HCT116 (cell line): ENCODE data around the gene ZNF775. TPM values are rescaled to one million over a fixed set of nuclear protein-coding genes. Genes with fewer than 3 reads are reported as not detected.

Experiments
- ATAC-seq: fragments of 200-7000 bp; cut with Tn5 transposase; 2 replicates; pipeline ENCODE4 v1.9.1; 2020; ENCODE audit warnings: mild to moderate bottlenecking, moderate library complexity
- BruUV-seq: library from RNA; stranded (reverse); fragments of 400-500 nt; replicated peaks from 2 replicates; lab custom pipeline; 2021; lab: Mats Ljungman, UMichigan
- CTCF ChIA-PET: fragments of 300-600 bp; sonication (Branson Sonifier 250); formaldehyde crosslinking; loops from one replicate; lab custom pipeline; 2021; ENCODE audit warnings: antibody characterized with exemption; lab: Charles Lee
- POLR2A ChIA-PET: fragments of 300-600, 350-600 bp; sonication (Branson Sonifier 250); formaldehyde crosslinking; loops from one replicate; lab custom pipeline; 2021; ENCODE audit warnings: antibody characterized with exemption; lab: Charles Lee
- RAD21 ChIA-PET, 2 experiments: fragments of 300-600 bp; sonication (Branson Sonifier 250); formaldehyde crosslinking; loops; one replicate each; lab custom pipeline; 2023; ENCODE audit warnings: low total read pairs in 2 of 2; ENCODE audit not compliant: uncharacterized antibody in 2 of 2, unreplicated experiment in 2 of 2, low non-redundant PET in 1 of 2; lab: Charles Lee
- DNase-seq: peaks from one replicate; pipeline ENCODE4 v3.0.0-alpha.2; 2010; ENCODE audit warnings: low read depth, low spot score
- H2AFZ ChIP-seq: fragments of 200-600 bp; shearing (Covaris generic), sonication (generic); 2 replicates; pipeline ENCODE4 v1.6.1; 2017; ENCODE audit warnings: low read depth, mixed run types, mixed read lengths, antibody characterized with exemption, low read length; ENCODE audit not compliant: poor library complexity, severe bottlenecking
- H3K27ac ChIP-seq: 2 replicates; pipeline ENCODE4 v1.5.1; 2012; ENCODE audit warnings: low read depth, low read length
- H3K27me3 ChIP-seq: fragments of 200-600 bp; sonication (generic); 2 replicates; pipeline ENCODE4 v1.6.1; 2016; ENCODE audit warnings: mixed run types, low read length, mixed read lengths; ENCODE audit not compliant: insufficient read depth
- H3K36me3 ChIP-seq, 2 experiments: fragments of 200-500 bp in 1 of 2; fragments of 200-600 bp in 1 of 2; sonication (Bioruptor generic) in 1 of 2; sonication (generic) in 1 of 2; 2 replicates each; pipeline versions ENCODE4 v1.5.1 to v1.6.1; 2014 to 2016; ENCODE audit warnings: low read length in 2 of 2, inconsistent platforms in 1 of 2, mixed read lengths in 1 of 2, mixed run types in 1 of 2; ENCODE audit not compliant: insufficient read depth in 2 of 2, control insufficient read depth in 1 of 2
- H3K4me1 ChIP-seq, 2 experiments: fragments of 200-600 bp in 1 of 2; sonication (generic) in 1 of 2; 2 replicates each; pipeline versions ENCODE4 v1.5.1 to v1.6.1; 2012 to 2017; ENCODE audit warnings: low read length in 2 of 2, inconsistent platforms in 1 of 2, mild to moderate bottlenecking in 1 of 2, mixed read lengths in 1 of 2, mixed run types in 1 of 2, moderate library complexity in 1 of 2; ENCODE audit not compliant: insufficient read depth in 2 of 2, control insufficient read depth in 1 of 2
- H3K4me2 ChIP-seq: fragments of 200-600 bp; sonication (generic); 2 replicates; pipeline ENCODE4 v1.6.1; 2017; ENCODE audit warnings: mixed run types, low read length, mixed read lengths
- H3K4me3 ChIP-seq, 2 experiments: fragments of 200-600 bp in 1 of 2; sonication (generic) in 1 of 2; replicated peaks in 1 of 2; 2 replicates each; pipeline ENCODE4 v1.5.1; 2011 to 2016; ENCODE audit warnings: low read length in 2 of 2, control low read depth in 1 of 2, low read depth in 1 of 2, mild to moderate bottlenecking in 1 of 2, mixed read lengths in 1 of 2, mixed run types in 1 of 2
- H3K79me2 ChIP-seq: fragments of 200-600 bp; sonication (generic); 2 replicates; pipeline ENCODE4 v1.6.1; 2017; ENCODE audit warnings: mild to moderate bottlenecking, mixed run types, low read length, moderate library complexity, mixed read lengths; ENCODE audit not compliant: insufficient read depth
- H3K9ac ChIP-seq: fragments of 200-600 bp; sonication (generic); 2 replicates; pipeline ENCODE4 v1.6.1; 2016; ENCODE audit warnings: low read length, mixed read lengths
- H3K9me2 ChIP-seq: fragments of 200-600 bp; sonication (generic), shearing (Covaris generic); 2 replicates; pipeline ENCODE4 v1.6.1; 2017; ENCODE audit warnings: mixed run types, mild to moderate bottlenecking, moderate library complexity; ENCODE audit not compliant: insufficient read depth
- H3K9me3 ChIP-seq, 2 experiments: fragments of 200-500 bp in 1 of 2; fragments of 200-600 bp in 1 of 2; sonication (Bioruptor generic) in 1 of 2; sonication (generic) in 1 of 2; 2 replicates each; pipeline ENCODE4 v1.6.1; 2014 to 2017; ENCODE audit warnings: low read length in 2 of 2, mixed read lengths in 2 of 2, inconsistent platforms in 1 of 2, low read depth in 1 of 2, mild to moderate bottlenecking in 1 of 2, mixed run types in 1 of 2, moderate library complexity in 1 of 2; ENCODE audit not compliant: control insufficient read depth in 1 of 2, insufficient read depth in 1 of 2
- H4K20me1 ChIP-seq: fragments of 200-600 bp; sonication (generic), shearing (Covaris generic); 2 replicates; pipeline ENCODE4 v1.6.1; 2017; ENCODE audit warnings: mixed run types, mild to moderate bottlenecking, moderate library complexity; ENCODE audit not compliant: insufficient read depth
- ATF3 ChIP-seq: IDR thresholded peaks from 2 replicates; pipeline ENCODE4 v1.6.1; 2012
- CBX3 ChIP-seq: IDR thresholded peaks from 2 replicates; pipeline ENCODE4 v1.6.1; 2012; ENCODE audit warnings: low read depth
- ELF1 ChIP-seq: IDR thresholded peaks from 2 replicates; pipeline ENCODE4 v1.6.1; 2012; ENCODE audit warnings: low read depth, borderline replicate concordance
- EZH2 ChIP-seq: fragments of 200-600 bp; sonication (generic); IDR thresholded peaks from 2 replicates; pipeline ENCODE4 v1.6.1; 2017; ENCODE audit warnings: antibody characterized with exemption, mixed run types
- EZH2phosphoT487 ChIP-seq: fragments of 200-600 bp; IDR thresholded peaks from 2 replicates; pipeline ENCODE4 v1.6.1; 2018; ENCODE audit warnings: antibody characterized with exemption, borderline replicate concordance
- FOSL1 ChIP-seq: IDR thresholded peaks from 2 replicates; pipeline ENCODE4 v1.6.1; 2012; ENCODE audit warnings: low read depth
- JUND ChIP-seq: IDR thresholded peaks from 2 replicates; pipeline ENCODE4 v1.6.1; 2012
- MAX ChIP-seq: IDR thresholded peaks from 2 replicates; pipeline ENCODE4 v1.6.1; 2012
- POLR2A ChIP-seq: IDR thresholded peaks from 2 replicates; pipeline ENCODE4 v1.7.0; 2011; ENCODE audit warnings: borderline replicate concordance; ENCODE audit not compliant: insufficient read depth, insufficient read length; ENCODE audit errors: extremely low read depth
- POLR2AphosphoS5 ChIP-seq: IDR thresholded peaks from 2 replicates; pipeline ENCODE4 v1.6.1; 2011; ENCODE audit warnings: mild to moderate bottlenecking, low read depth, low read length, moderate library complexity
- RAD21 ChIP-seq: IDR thresholded peaks from 2 replicates; pipeline ENCODE4 v1.6.1; 2012; ENCODE audit warnings: low read depth, mild to moderate bottlenecking
- REST ChIP-seq: IDR thresholded peaks from 2 replicates; pipeline ENCODE4 v1.6.1; 2012; ENCODE audit warnings: low read depth
- SIN3A ChIP-seq: IDR thresholded peaks from 2 replicates; pipeline ENCODE4 v1.6.1; 2012; ENCODE audit warnings: low read depth
- SP1 ChIP-seq: IDR thresholded peaks from 2 replicates; pipeline ENCODE4 v1.6.1; 2012; ENCODE audit warnings: low read depth
- SRF ChIP-seq: IDR thresholded peaks from 2 replicates; pipeline ENCODE4 v1.6.1; 2012; ENCODE audit warnings: low read depth
- TCF7L2 ChIP-seq: IDR thresholded peaks from 2 replicates; pipeline ENCODE4 v1.7.0; 2011; ENCODE audit warnings: borderline replicate concordance, inconsistent platforms; ENCODE audit not compliant: insufficient read depth, insufficient read length; ENCODE audit errors: extremely low read depth
- ZFX ChIP-seq: fragments of 450-650 bp; IDR thresholded peaks from 2 replicates; pipeline ENCODE4 v1.6.1; 2017
- intact Hi-C: fragments of 100-400 bp; cut with micrococcal nuclease; formaldehyde crosslinking; loops from 2 replicates; pipeline ENCODE4 v1.10.0; 2022
- total RNA-seq: library from RNA; stranded (reverse); gene quantifications from one replicate; pipeline ENCODE4 v1.2.1, GENCODE V29; 2021; ENCODE audit not compliant: unreplicated experiment

Gene ZNF775
- total RNA-seq, 1 experiment from 2014 or later: 4.5 TPM

- Histone ChIP-seq H3K79me2 (no peaks in the 10 kb centered on the region), H3K4me2 (no peak overlapping the region), H2AFZ (no peak overlapping the region), H3K36me3 (no peaks in the 10 kb centered on the region), H3K4me3 (no peak overlapping the region), H3K9ac (no peak overlapping the region), H4K20me1 (no peaks in the 10 kb centered on the region), H3K9me2 (no peaks in the 10 kb centered on the region), H3K4me1 (no peaks in the 10 kb centered on the region), H3K9me3 (no peaks in the 10 kb centered on the region), H3K27me3 (no peaks in the 10 kb centered on the region), H3K27ac (no peak overlapping the region)
- BruUV-seq: no TSS peak
- TF ChIP-seq SRF: no peak
- no peak for TF ChIP-seq CBX3
- TF ChIP-seq ELF1: no peak
- TF ChIP-seq ZFX: no peak
- TF ChIP-seq TCF7L2: no peak
- no peak for TF ChIP-seq MAX
- TF ChIP-seq SP1: no peak
- TF ChIP-seq EZH2: no peak
- no peak for TF ChIP-seq POLR2AphosphoS5
- ChIA-PET POLR2A (interaction anchor here (0.9 kb wide), 1 partner anchor 16 kb away, joined by 3 read pairs; no protein-coding TSS in a partner anchor), RAD21 (no interaction called here), CTCF (no interaction called here)
- ATAC-seq (no peak), DNase-seq (no peak)
- intact Hi-C loops: no loop called here
Observed at GRCh38 chr7:150390205-150390604, 11.1 kb downstream of the ZNF775 start.

- no peak overlapping the region for H3K9ac ChIP-seq
- TF ChIP-seq MAX (no peak), EZH2phosphoT487 (no peak), JUND (no peak), ATF3 (no peak), ELF1 (no peak), CBX3 (no peak), POLR2A (no peak), EZH2 (no peak), SIN3A (no peak), REST (no peak), SP1 (no peak), FOSL1 (no peak), TCF7L2 (no peak), RAD21 (no peak)
- ChIA-PET CTCF (no interaction called here), RAD21 (no interaction called here), POLR2A (no interaction called here)
- no peaks in the 10 kb centered on the region for H3K79me2 ChIP-seq
- no peak overlapping the region for H3K27ac ChIP-seq
- no peaks in the 10 kb centered on the region for H3K9me2 ChIP-seq
- no peaks in the 10 kb centered on the region for H3K27me3 ChIP-seq
- H4K20me1 ChIP-seq: no peaks in the 10 kb centered on the region
- no TSS peak for BruUV-seq
- intact Hi-C loops: loop anchor here (2.0 kb wide), 1 partner anchor 15 kb away; the partner anchor contains the start of gene ZNF775
- H3K4me1 ChIP-seq: no peaks in the 10 kb centered on the region
- no peak for ATAC-seq
- H3K36me3 ChIP-seq: no peaks in the 10 kb centered on the region
- H3K9me3 ChIP-seq: no peaks in the 10 kb centered on the region
- H3K4me2 ChIP-seq: no peak overlapping the region
- no peak overlapping the region for H2AFZ ChIP-seq
- H3K4me3 ChIP-seq: no peak overlapping the region
- DNase-seq: no peak
Observed at GRCh38 chr7:150393325-150393724, 14.2 kb downstream of the ZNF775 start.
